Osteocyte (in vitro differentiated cells): Measurements from ENCODE around the gene NOL3. TPM values are rescaled to one million over a fixed set of nuclear protein-coding genes. Genes with fewer than 3 reads are reported as not detected.
A peak's percentile ranks its signal among the peaks of the same experiment; 100 is the strongest.

Source experiments
- DNase-seq: peaks from one replicate; pipeline ENCODE4 v3.0.0; 2021; ENCODE audit warnings: mixed read lengths; ENCODE audit not compliant: unreplicated experiment; ENCODE audit errors: extremely low spot score
- H3K27ac Mint-ChIP-seq: one replicate; pipeline ENCODE4 v1.8.0; 2021; ENCODE audit warnings: mild to moderate bottlenecking, mixed read lengths; ENCODE audit not compliant: unreplicated experiment
- H3K27me3 Mint-ChIP-seq: one replicate; pipeline ENCODE4 v1.8.0; 2021; ENCODE audit warnings: mixed read lengths; ENCODE audit not compliant: unreplicated experiment
- H3K36me3 Mint-ChIP-seq: one replicate; pipeline ENCODE4 v1.8.0; 2021; ENCODE audit warnings: mixed read lengths; ENCODE audit not compliant: unreplicated experiment
- H3K4me1 Mint-ChIP-seq: one replicate; pipeline ENCODE4 v1.8.0; 2021; ENCODE audit warnings: mixed read lengths; ENCODE audit not compliant: unreplicated experiment
- H3K4me3 Mint-ChIP-seq: one replicate; pipeline ENCODE4 v1.8.0; 2021; ENCODE audit warnings: mild to moderate bottlenecking, moderate library complexity, mixed read lengths; ENCODE audit not compliant: unreplicated experiment
- H3K9me3 Mint-ChIP-seq: one replicate; pipeline ENCODE4 v1.8.0; 2021; ENCODE audit warnings: mixed read lengths; ENCODE audit not compliant: unreplicated experiment
- CTCF ChIP-seq: fragments of 200-600 bp; sonication (generic); IDR thresholded peaks from 2 replicates; pipeline ENCODE4 v1.5.0; 2021; ENCODE audit warnings: antibody characterized with exemption, mild to moderate bottlenecking, moderate library complexity
- total RNA-seq: library from RNA; stranded (reverse); gene quantifications from 2 replicates; pipeline ENCODE4 v1.2.1, GENCODE V29; 2021

Gene NOL3
- total RNA-seq, 1 donor from 2014 or later, result 22.8 TPM

- no peaks in the 10 kb centered on the region for H3K9me3 Mint-ChIP-seq
- TF ChIP-seq CTCF, result no peak
- peaks cover 37% of the 10 kb centered on the region for H3K4me1 Mint-ChIP-seq
- no peak for DNase-seq
- no peaks in the 10 kb centered on the region for H3K36me3 Mint-ChIP-seq
- peak overlapping the region; percentile 91 for H3K27ac Mint-ChIP-seq
- peak overlapping the region; percentile 77 for H3K4me3 Mint-ChIP-seq
- H3K27me3 Mint-ChIP-seq, result peaks cover 10% of the 10 kb centered on the region
These were observed 761 bp downstream of the NOL3 start for GRCh38 chr16:67170949-67171649.

- Mint-ChIP-seq H3K27me3 (no peaks in the 10 kb centered on the region), H3K9me3 (no peaks in the 10 kb centered on the region)
These were observed 3.0 kb downstream of the NOL3 start for GRCh38 chr16:67173323-67173722.

DNA sequence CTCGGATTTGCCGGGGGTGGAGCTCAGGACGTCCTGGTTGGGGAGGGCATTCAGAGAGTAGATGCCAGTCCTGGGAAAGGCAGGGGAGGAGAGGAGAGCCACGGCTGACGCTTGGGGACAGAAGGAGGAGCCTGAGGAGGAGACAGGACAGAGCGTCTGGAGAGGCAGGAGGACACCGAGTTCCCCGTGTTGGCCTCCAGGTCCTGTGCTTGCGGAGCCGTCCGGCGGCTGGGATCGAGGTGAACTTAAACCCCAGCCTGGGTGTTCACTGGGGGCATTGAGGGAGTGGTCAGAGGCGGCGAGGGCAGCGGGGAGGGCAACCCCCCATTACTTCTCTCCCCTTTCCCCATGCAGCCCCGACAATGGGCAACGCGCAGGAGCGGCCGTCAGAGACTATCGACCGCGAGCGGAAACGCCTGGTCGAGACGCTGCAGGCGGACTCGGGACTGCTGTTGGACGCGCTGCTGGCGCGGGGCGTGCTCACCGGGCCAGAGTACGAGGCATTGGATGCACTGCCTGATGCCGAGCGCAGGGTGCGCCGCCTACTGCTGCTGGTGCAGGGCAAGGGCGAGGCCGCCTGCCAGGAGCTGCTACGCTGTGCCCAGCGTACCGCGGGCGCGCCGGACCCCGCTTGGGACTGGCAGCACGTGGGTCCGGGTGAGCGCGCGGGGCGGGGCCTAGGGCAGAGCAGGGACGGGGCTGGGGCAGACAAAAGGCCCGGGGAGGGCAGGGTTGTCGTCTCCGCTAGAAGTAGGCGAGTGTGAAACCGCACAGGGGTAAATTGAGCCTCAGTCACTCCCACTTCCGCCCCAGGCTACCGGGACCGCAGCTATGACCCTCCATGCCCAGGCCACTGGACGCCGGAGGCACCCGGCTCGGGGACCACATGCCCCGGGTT lies 3.7 kb downstream of the NOL3 start:
- Mint-ChIP-seq H3K27ac (peak overlapping the region; percentile 94), H3K4me3 (peak overlapping the region; percentile 86), H3K36me3 (no peaks in the 10 kb centered on the region), H3K27me3 (no peaks in the 10 kb centered on the region), H3K4me1 (peaks cover 39% of the 10 kb centered on the region), H3K9me3 (no peaks in the 10 kb centered on the region)
- TF ChIP-seq CTCF, result peak; percentile 44
- DNase-seq, result peak; percentile 94

More at GRCh38 chr16:67173323-67173722, 3.0 kb downstream of the NOL3 start:
- Mint-ChIP-seq H3K36me3 (no peaks in the 10 kb centered on the region), H3K27ac (peak overlapping the region; percentile 94), H3K4me3 (peak overlapping the region; percentile 86), H3K4me1 (peaks cover 40% of the 10 kb centered on the region)
- TF ChIP-seq CTCF, result no peak
- no peak for DNase-seq

GRCh38 chr16:67174706-67175231 lies 4.4 kb downstream of the NOL3 start:
- Mint-ChIP-seq H3K4me3 (peak overlapping the region; percentile 86), H3K4me1 (peaks cover 36% of the 10 kb centered on the region)
- TF ChIP-seq CTCF, result no peak

GRCh38 chr16:67176662-67177061 lies 6.3 kb downstream of the NOL3 start:
- H3K36me3 Mint-ChIP-seq, result no peaks in the 10 kb centered on the region
- H3K9me3 Mint-ChIP-seq, result no peaks in the 10 kb centered on the region
- no peak overlapping the region for H3K4me3 Mint-ChIP-seq
- peaks cover 22% of the 10 kb centered on the region for H3K4me1 Mint-ChIP-seq
- no peak for DNase-seq
- H3K27ac Mint-ChIP-seq, result no peak overlapping the region
- no peaks in the 10 kb centered on the region for H3K27me3 Mint-ChIP-seq
- no peak for TF ChIP-seq CTCF

More at GRCh38 chr16:67174706-67175231, 4.4 kb downstream of the NOL3 start:
- Mint-ChIP-seq H3K9me3 (no peaks in the 10 kb centered on the region), H3K27me3 (no peaks in the 10 kb centered on the region), H3K27ac (no peak overlapping the region), H3K36me3 (no peaks in the 10 kb centered on the region)
- DNase-seq, result no peak
